ENCODE results near the gene CA9.

The CA9 gene

GRCh38 chr9:35690614-35691333 lies 17.0 kb downstream of the CA9 start:
- peak in 43 of 58 donors; percentile 7 to 59 (median 30) for DNase-seq

GRCh38 chr9:35691334-35691650 lies 17.6 kb downstream of the CA9 start:
- peak in 1 of 58 donors; percentile 14 for DNase-seq

- DNase-seq, result no peak
Observed at GRCh38 chr9:35691757-35692301, 18.1 kb downstream of the CA9 start.

GRCh38 chr9:35695943-35696401 lies 22.2 kb downstream of the CA9 start:
- DNase-seq, result no peak

- DNase-seq, result peak in 27 of 58 donors; percentile 2 to 48 (median 13)
Observed at GRCh38 chr9:35696520-35697215, 22.9 kb downstream of the CA9 start.

GRCh38 chr9:35697486-35697885 lies 23.8 kb downstream of the CA9 start:
- DNase-seq, result no peak

GRCh38 chr9:35698231-35698630 lies 24.5 kb downstream of the CA9 start:
- DNase-seq, result no peak

- DNase-seq, result no peak
Observed at GRCh38 chr9:35700031-35700430, 26.3 kb downstream of the CA9 start.

GRCh38 chr9:35700942-35701341 lies 27.2 kb downstream of the CA9 start:
- DNase-seq, result no peak

GRCh38 chr9:35702696-35703095 lies 29.0 kb downstream of the CA9 start:
- no peak for DNase-seq

GRCh38 chr9:35703906-35704672 lies 30.4 kb downstream of the CA9 start:
- no peak for DNase-seq

- DNase-seq, result no peak
Observed at GRCh38 chr9:35705372-35705771, 31.6 kb downstream of the CA9 start.

- DNase-seq, result no peak
Observed at GRCh38 chr9:35705836-35706430, 32.2 kb downstream of the CA9 start.

GRCh38 chr9:35706951-35707350 lies 33.2 kb downstream of the CA9 start:
- no peak for DNase-seq

GRCh38 chr9:35708146-35708545 lies 34.4 kb downstream of the CA9 start:
- DNase-seq, result no peak

GRCh38 chr9:35710818-35711500 lies 37.2 kb downstream of the CA9 start:
- DNase-seq, result no peak

- DNase-seq, result no peak
Observed at GRCh38 chr9:35711501-35712428, 38.0 kb downstream of the CA9 start.

- DNase-seq, result no peak
Observed at GRCh38 chr9:35712762-35713400, 39.2 kb downstream of the CA9 start.

- no peak for DNase-seq
Observed at GRCh38 chr9:35713578-35713977, 39.9 kb downstream of the CA9 start.

Measured in anterior cingulate cortex (tissue), 58 donors.